IPS-18a (cell line): ENCODE measurements around the gene C19orf25.
A peak's percentile ranks its signal among the peaks of the same experiment; 100 is the strongest.

ENCODE experiments used
- H3K27ac ChIP-seq: one replicate; pipeline ENCODE4 v1.5.1; 2013; ENCODE audit warnings: low read length
- H3K27me3 ChIP-seq: one replicate; pipeline ENCODE4 v1.6.1; 2013; ENCODE audit warnings: mild to moderate bottlenecking, low read length; ENCODE audit not compliant: control insufficient read depth, insufficient read depth
- H3K36me3 ChIP-seq: one replicate; pipeline ENCODE4 v1.6.1; 2013; ENCODE audit warnings: low read depth, low read length; ENCODE audit not compliant: control insufficient read depth
- H3K4me1 ChIP-seq: one replicate; pipeline ENCODE4 v1.6.1; 2013; ENCODE audit warnings: low read depth, low read length; ENCODE audit not compliant: control insufficient read depth
- H3K4me3 ChIP-seq: one replicate; pipeline ENCODE4 v1.5.1; 2013; ENCODE audit warnings: low read length
- H3K9ac ChIP-seq: one replicate; pipeline ENCODE4 v1.6.1; 2013; ENCODE audit warnings: mild to moderate bottlenecking, low read length, moderate library complexity
- H3K9me3 ChIP-seq: one replicate; pipeline ENCODE4 v1.6.1; 2013; ENCODE audit warnings: low read depth, low read length; ENCODE audit not compliant: control insufficient read depth

Gene C19orf25

DNA sequence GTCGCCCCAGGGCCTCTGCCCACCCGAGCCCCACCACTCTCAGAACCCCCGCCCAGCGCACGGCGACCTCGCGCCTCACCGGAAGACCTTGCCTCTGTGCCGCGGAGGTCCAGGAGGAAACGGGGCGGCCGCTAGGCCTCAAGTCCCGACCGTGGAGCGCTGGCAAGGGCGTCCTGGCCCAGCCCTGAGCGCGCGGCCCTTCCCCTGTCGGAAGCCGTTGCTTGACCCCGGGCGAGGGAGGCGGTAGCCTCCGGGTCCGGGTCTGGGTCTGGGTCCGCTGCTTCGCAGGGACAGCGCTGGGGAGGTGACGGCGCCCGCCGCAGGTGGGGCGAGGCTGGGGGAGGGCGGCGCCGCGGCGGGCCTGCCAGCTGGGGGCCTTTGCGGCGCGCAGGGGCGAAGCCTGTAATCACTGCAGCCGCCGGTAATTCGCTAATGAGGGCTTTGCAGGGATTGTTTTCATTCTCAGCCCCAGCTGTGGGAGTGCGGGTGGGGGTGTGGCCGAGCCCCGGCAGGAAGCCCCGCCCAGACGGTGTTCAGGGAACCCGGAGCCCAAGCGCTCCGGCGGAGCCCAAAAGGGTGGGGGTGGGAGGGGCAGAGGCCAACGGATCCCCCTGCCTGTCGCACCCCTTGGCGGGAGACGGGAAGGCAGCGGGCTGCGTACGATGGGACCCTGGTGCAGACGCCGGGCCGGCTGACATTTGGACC lies 8.6 kb downstream of the C19orf25 start:
- Histone ChIP-seq H3K27me3 (peaks cover 85% of the 10 kb centered on the region), H3K4me1 (no peaks in the 10 kb centered on the region), H3K9me3 (no peaks in the 10 kb centered on the region), H3K9ac (no peak overlapping the region), H3K4me3 (peak overlapping the region; percentile 35), H3K36me3 (no peaks in the 10 kb centered on the region), H3K27ac (no peak overlapping the region)

DNA sequence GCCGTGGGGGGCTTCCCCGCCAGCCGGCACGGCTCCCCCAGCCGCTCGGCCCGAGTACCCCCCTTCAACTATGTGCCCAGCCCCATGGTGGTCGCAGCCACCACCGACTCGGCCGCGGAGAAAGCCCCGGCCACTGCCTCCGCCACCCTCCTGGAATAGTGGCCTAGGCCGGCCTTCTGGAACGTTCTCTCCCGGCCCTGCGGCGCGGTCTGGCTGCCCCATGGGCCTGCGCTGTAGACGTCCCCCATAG lies 9.0 kb downstream of the C19orf25 start:
- Histone ChIP-seq H3K36me3 (no peaks in the 10 kb centered on the region), H3K27ac (no peak overlapping the region), H3K9me3 (no peaks in the 10 kb centered on the region), H3K27me3 (peaks cover 89% of the 10 kb centered on the region), H3K4me3 (peak overlapping the region; percentile 35), H3K4me1 (no peaks in the 10 kb centered on the region), H3K9ac (no peak overlapping the region)

DNA sequence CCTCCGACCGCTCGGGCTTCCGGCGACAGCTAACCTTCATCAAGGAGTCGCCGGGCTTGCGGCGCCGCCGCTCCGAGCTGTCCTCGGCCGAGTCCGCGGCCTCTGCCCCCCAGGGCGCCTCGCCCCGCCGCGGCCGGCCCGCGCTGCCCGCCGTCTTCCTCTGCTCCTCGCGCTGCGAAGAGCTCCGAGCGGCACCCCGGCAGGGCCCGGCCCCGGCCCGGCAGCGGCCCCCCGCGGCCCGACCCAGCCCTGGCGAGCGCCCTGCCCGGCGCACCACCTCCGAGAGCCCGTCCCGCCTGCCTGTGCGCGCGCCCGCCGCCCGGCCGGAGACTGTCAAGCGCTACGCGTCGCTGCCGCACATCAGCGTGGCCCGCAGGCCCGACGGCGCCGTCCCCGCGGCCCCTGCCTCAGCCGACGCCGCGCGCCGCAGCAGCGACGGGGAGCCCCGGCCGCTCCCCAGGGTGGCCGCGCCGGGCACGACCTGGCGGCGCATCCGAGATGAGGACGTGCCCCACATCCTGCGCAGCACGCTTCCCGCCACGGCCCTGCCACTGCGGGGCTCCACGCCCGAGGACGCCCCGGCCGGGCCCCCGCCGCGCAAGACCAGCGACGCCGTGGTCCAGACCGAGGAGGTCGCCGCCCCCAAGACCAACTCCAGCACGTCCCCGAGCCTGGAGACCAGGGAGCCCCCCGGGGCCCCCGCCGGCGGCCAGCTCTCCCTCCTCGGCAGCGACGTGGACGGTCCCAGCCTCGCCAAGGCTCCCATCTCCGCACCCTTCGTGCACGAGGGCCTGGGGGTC lies 9.6 kb downstream of the C19orf25 start:
- no peaks in the 10 kb centered on the region for H3K36me3 ChIP-seq
- H3K27ac ChIP-seq = no peak overlapping the region
- H3K9me3 ChIP-seq = no peaks in the 10 kb centered on the region
- H3K4me3 ChIP-seq = no peak overlapping the region
- H3K9ac ChIP-seq = no peak overlapping the region
- no peaks in the 10 kb centered on the region for H3K4me1 ChIP-seq
- peaks cover 95% of the 10 kb centered on the region for H3K27me3 ChIP-seq

DNA sequence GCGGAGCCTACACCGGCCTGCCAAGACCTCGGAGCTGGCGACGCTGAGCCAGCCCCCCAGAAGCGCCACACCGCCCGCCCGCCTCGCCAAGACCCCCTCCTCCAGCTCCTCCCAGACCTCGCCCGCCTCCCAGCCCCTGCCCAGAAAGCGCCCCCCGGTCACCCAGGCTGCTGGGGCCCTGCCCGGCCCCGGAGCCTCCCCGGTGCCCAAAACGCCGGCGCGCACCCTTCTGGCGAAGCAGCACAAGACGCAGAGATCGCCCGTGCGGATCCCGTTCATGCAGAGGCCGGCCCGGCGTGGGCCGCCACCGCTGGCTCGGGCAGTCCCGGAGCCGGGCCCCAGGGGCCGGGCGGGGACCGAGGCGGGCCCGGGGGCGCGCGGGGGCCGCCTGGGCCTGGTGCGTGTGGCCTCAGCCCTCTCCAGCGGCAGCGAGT lies 10.2 kb downstream of the C19orf25 start:
- peaks cover 100% of the 10 kb centered on the region for H3K27me3 ChIP-seq
- H3K27ac ChIP-seq = no peak overlapping the region
- H3K9ac ChIP-seq = no peak overlapping the region
- no peak overlapping the region for H3K4me3 ChIP-seq
- no peaks in the 10 kb centered on the region for H3K36me3 ChIP-seq
- no peaks in the 10 kb centered on the region for H3K4me1 ChIP-seq
- H3K9me3 ChIP-seq = no peaks in the 10 kb centered on the region

DNA sequence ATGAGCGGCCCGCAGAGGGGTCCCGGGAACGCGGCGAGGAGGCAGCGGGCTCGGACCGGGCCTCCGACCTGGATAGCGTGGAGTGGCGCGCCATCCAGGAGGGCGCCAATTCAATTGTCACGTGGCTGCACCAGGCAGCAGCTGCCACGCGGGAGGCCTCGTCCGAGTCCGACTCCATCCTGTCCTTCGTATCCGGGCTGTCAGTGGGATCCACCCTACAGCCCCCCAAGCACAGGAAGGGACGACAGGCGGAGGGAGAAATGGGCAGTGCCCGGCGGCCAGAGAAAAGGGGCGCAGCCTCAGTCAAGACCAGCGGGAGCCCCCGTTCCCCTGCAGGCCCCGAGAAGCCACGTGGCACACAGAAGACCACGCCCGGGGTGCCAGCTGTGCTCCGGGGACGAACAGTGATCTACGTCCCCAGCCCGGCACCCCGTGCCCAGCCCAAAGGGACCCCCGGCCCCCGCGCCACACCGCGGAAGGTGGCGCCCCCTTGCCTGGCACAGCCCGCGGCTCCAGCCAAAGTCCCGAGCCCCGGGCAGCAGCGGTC lies 10.7 kb downstream of the C19orf25 start:
- Histone ChIP-seq H3K4me1 (no peaks in the 10 kb centered on the region), H3K9ac (no peak overlapping the region), H3K27ac (no peak overlapping the region), H3K27me3 (peaks cover 99% of the 10 kb centered on the region), H3K36me3 (no peaks in the 10 kb centered on the region), H3K4me3 (no peak overlapping the region), H3K9me3 (no peaks in the 10 kb centered on the region)

DNA sequence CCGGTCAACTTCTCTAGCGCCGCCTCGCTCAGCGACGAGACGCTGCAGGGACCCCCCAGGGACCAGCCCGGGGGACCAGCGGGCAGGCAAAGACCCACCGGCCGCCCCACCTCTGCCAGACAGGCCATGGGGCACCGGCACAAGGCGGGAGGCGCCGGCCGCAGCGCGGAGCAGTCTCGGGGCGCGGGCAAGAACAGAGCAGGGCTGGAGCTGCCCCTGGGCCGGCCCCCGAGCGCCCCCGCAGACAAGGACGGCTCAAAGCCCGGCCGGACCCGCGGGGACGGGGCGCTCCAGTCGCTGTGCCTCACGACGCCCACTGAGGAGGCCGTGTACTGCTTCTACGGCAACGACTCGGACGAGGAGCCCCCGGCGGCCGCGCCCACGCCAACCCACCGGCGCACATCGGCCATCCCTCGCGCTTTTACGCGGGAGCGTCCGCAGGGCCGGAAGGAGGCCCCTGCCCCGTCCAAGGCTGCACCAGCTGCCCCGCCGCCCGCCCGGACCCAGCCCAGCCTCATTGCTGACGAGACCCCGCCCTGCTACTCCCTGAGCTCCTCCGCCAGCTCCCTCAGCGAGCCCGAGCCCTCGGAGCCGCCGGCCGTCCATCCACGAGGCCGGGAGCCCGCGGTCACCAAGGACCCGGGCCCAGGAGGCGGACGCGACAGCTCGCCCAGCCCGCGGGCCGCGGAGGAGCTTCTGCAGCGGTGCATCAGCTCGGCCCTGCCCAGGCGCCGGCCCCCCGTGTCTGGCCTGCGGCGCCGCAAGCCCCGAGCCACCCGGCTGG lies 11.3 kb downstream of the C19orf25 start:
- Histone ChIP-seq H3K4me3 (no peak overlapping the region), H3K9me3 (no peaks in the 10 kb centered on the region), H3K4me1 (no peaks in the 10 kb centered on the region), H3K36me3 (no peaks in the 10 kb centered on the region), H3K9ac (no peak overlapping the region), H3K27ac (no peak overlapping the region), H3K27me3 (peaks cover 97% of the 10 kb centered on the region)

DNA sequence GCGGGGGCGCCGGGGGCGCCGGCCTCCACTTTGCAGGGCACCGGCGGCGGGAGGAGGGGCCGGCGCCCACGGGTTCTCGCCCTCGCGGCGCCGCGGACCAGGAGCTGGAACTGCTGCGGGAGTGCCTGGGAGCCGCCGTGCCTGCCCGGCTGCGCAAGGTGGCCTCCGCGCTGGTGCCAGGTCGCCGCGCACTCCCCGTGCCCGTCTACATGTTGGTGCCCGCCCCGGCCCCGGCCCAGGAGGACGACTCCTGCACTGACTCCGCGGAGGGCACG lies 11.9 kb downstream of the C19orf25 start:
- H3K4me3 ChIP-seq = no peak overlapping the region
- peaks cover 92% of the 10 kb centered on the region for H3K27me3 ChIP-seq
- H3K36me3 ChIP-seq = no peaks in the 10 kb centered on the region
- no peak overlapping the region for H3K27ac ChIP-seq
- H3K9me3 ChIP-seq = no peaks in the 10 kb centered on the region
- no peaks in the 10 kb centered on the region for H3K4me1 ChIP-seq
- no peak overlapping the region for H3K9ac ChIP-seq

DNA sequence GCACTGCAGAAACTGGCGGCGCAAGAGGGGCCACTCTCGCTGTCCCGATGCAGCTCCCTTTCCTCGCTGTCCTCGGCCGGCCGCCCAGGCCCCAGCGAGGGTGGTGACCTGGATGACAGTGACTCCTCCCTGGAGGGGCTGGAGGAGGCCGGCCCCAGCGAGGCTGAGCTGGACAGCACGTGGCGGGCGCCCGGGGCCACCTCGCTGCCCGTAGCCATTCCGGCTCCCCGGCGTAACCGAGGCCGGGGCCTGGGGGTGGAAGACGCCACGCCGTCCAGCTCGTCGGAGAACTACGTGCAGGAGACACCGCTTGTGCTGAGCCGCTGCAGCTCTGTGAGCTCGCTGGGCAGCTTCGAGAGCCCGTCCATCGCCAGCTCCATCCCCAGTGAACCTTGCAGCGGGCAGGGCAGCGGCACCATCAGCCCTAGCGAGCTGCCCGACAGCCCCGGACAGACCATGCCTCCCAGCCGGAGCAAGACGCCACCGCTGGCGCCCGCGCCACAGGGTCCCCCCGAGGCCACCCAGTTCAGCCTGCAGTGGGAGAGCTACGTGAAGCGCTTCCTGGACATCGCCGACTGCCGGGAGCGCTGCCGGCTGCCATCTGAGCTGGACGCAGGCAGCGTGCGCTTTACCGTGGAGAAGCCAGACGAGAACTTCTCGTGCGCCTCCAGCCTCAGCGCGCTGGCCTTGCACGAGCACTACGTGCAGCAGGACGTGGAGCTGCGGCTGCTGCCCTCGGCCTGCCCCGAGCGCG lies 12.4 kb downstream of the C19orf25 start:
- Histone ChIP-seq H3K4me3 (no peak overlapping the region), H3K9ac (no peak overlapping the region), H3K36me3 (no peaks in the 10 kb centered on the region), H3K9me3 (no peaks in the 10 kb centered on the region), H3K4me1 (no peaks in the 10 kb centered on the region), H3K27me3 (peaks cover 86% of the 10 kb centered on the region), H3K27ac (no peak overlapping the region)

DNA sequence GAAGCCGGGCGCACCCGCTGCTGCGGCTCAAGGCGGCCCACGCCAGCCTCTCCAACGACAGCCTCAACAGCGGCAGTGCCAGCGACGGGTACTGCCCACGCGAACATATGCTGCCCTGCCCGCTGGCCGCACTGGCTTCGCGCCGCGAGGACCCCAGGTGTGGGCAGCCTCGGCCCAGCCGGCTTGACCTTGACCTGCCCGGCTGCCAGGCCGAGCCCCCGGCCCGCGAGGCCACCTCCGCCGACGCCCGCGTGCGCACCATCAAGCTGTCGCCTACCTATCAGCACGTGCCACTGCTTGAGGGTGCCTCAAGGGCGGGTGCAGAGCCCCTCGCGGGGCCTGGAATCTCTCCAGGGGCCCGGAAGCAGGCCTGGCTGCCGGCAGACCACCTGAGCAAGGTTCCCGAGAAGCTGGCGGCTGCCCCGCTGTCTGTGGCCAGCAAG lies 13.0 kb downstream of the C19orf25 start:
- no peak overlapping the region for H3K9ac ChIP-seq
- H3K4me3 ChIP-seq = no peak overlapping the region
- H3K27me3 ChIP-seq = peaks cover 80% of the 10 kb centered on the region
- no peaks in the 10 kb centered on the region for H3K4me1 ChIP-seq
- no peaks in the 10 kb centered on the region for H3K36me3 ChIP-seq
- no peaks in the 10 kb centered on the region for H3K9me3 ChIP-seq
- no peak overlapping the region for H3K27ac ChIP-seq

DNA sequence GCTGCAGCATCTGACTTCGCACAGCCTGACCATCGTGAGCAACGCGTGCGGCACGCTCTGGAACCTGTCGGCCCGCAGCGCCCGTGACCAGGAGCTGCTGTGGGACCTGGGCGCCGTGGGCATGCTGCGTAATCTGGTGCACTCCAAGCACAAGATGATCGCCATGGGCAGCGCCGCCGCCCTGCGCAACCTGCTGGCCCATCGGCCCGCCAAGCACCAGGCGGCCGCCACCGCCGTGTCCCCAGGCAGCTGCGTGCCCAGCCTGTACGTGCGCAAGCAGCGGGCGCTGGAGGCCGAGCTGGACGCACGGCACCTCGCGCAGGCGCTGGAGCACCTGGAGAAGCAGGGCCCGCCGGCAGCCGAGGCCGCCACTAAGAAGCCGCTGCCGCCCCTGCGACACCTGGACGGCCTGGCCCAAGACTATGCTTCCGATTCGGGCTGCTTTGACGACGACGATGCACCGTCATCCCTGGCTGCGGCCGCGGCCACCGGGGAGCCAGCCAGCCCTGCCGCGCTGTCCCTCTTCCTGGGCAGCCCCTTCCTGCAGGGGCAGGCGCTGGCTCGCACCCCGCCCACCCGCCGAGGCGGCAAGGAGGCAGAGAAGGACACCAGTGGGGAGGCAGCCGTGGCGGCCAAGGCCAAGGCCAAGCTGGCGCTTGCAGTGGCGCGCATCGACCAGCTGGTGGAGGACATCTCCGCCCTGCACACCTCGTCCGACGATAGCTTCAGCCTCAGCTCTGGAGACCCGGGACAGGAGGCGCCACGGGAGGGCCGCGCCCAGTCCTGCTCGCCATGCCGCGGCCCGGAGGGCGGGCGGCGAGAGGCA lies 13.6 kb downstream of the C19orf25 start:
- Histone ChIP-seq H3K27me3 (peaks cover 74% of the 10 kb centered on the region), H3K4me1 (no peaks in the 10 kb centered on the region), H3K27ac (no peak overlapping the region), H3K9me3 (no peaks in the 10 kb centered on the region), H3K4me3 (no peak overlapping the region), H3K36me3 (no peaks in the 10 kb centered on the region), H3K9ac (no peak overlapping the region)
